Lung microvascular endothelial cell (primary cell): Measurements from ENCODE around the gene CRYBG1. TPM values are rescaled to one million over a fixed set of nuclear protein-coding genes. Genes with fewer than 3 reads are reported as not detected.

ENCODE experiments used
- DNase-seq, 2 donors: peaks; one replicate each; pipeline versions ENCODE4 v3.0.0 to v3.0.0-alpha.2; 2010; ENCODE audit warnings: low read depth in 2 of 2
- total RNA-seq: library from RNA; depleted of rRNA; stranded (reverse); fragments of >200 nt; gene quantifications from 2 replicates; pipeline ENCODE4 v1.2.1, GENCODE V29; 2014

CRYBG1 gene
- total RNA-seq, 1 donor from 2014 or later, result 5.0 TPM

DNA sequence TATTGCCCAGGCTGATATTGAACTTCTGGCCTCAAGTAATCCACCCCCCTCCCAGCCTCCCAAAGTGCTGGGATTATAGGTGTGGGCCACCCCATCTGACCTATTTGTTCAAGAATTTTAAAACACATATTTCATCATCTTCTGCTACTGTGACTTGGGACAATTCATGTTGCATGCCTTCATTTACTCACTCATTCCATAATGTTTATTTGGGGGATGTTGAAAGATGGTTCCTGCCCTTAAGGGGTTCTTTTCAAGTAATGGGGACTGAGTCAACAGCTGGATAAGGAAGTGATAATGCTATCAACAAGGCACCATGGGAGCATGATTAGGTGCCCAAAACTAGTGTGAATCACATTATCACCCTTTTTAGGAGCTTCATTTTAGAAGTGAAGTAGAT lies 62.0 kb downstream of the CRYBG1 start:
- no peak for DNase-seq

DNA sequence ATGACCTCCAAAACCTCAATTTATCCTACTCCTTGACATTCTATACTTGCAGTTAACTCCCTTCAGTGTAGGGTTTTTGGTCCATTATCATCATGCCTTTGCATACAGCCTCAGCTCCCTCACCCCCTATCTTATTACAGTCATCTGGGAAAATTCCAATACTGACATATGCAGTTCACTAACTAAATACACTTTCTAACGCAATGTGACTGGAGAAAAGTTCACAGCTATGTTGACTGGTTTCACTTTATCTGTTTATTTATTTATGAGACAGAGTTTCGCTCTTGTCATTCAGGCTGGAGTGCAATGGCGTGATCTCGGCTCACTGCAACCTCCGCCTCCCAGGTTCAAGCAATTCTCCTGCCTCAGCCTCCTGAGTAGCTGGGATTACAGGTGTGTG lies 64.9 kb downstream of the CRYBG1 start:
- DNase-seq, result no peak

DNA sequence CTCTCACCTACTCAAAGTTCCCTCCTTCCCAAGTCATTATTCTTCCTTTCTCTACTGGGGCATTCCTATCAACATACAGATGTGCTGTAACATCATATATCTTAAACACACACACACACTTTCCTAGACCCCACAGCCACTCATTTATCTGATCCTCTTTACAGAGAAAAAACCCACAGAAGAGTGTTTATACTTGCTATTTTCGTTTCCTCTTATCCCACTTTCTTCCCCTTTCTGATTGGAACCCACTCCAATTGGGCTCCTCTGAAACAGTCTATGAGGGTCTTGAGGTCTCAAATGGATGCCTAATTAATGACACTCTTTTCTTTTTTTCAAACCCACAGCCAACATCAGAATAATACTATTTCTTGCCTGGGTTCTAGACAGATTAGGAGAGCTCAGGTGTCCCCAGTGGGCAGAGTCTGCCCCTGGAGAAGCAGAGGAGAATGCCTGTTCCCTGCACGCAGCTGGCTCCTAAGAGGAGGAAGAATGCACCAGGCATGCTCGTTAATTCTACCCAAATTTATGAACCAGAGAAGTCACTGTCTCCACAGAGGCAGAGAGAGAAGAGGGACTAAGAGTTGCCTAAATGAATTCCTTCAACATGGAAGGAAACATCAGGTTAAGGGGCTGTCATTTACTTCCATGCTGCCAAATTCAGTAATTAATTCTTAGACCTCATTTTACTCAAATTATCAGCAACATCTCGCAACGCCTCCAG lies 65.9 kb downstream of the CRYBG1 start:
- DNase-seq, result no peak

DNA sequence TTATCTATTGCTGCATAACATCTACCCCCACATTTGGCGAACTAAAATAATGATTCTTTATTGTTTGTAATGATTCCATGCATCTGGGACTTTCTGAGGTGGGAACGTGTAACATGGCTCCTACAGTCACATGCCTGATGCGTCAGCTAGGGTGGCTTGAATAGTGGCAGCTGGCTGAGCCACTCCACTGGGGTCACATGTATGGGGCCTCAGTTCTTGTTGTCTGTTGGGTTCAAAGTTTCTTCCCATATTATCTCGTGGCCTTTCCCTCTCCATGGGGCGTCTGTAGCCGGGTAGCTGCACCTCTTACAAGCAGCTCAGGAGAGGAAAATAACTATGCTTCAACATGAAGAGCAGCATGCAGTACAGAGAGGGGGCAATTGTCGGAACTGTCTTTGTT lies 69.9 kb downstream of the CRYBG1 start:
- no peak for DNase-seq

- DNase-seq, result no peak
These were observed 70.9 kb downstream of the CRYBG1 start for GRCh38 chr6:106431405-106431804.

DNA sequence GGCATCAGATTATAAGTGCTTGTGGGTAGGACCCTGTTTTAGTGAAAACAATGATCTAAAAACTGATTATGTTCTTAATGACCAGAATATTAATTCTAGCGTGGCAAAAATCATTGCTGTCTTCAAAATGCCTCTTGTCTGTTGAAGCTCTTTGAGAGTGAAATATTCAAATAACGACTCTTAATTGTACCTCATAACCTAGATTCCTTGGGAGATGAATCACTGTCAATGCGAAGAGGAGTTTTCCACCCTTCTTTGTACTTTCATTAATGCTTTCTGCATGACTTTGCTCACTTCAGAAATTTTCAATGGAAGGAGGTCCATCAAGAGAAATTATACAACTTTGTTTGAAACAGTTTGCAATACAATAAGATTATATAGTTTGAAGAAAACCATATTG lies 71.5 kb downstream of the CRYBG1 start:
- no peak for DNase-seq

- DNase-seq, result no peak
These were observed 74.0 kb downstream of the CRYBG1 start for GRCh38 chr6:106434530-106434929.

DNA sequence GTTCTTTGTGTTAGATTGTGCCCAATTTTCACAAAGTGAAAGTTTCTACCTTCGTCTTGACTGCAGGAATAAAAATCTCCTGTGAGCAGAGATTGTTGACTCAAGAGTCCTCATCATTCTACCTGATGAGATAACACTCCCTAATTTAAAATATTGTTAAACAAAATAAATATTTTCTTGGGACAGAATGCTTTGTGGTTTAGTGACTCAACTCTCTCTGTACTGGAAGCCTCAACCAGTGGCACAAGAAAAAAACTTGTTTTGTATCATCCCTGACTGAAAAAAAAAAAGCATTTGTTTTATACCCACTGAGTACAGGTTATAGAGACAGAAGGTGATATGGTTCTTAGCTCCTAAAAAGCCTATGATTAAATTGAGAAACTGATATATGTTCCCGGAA lies 78.9 kb downstream of the CRYBG1 start:
- DNase-seq, result no peak

GRCh38 chr6:106440546-106440945 lies 80.0 kb downstream of the CRYBG1 start:
- DNase-seq, result no peak

- no peak for DNase-seq
These were observed 81.9 kb downstream of the CRYBG1 start for GRCh38 chr6:106442395-106442794.

- peak; percentile 70 to 77 for DNase-seq
These were observed 84.4 kb downstream of the CRYBG1 start for GRCh38 chr6:106444777-106445507.

GRCh38 chr6:106445508-106445878 lies 85.0 kb downstream of the CRYBG1 start:
- no peak for DNase-seq

DNA sequence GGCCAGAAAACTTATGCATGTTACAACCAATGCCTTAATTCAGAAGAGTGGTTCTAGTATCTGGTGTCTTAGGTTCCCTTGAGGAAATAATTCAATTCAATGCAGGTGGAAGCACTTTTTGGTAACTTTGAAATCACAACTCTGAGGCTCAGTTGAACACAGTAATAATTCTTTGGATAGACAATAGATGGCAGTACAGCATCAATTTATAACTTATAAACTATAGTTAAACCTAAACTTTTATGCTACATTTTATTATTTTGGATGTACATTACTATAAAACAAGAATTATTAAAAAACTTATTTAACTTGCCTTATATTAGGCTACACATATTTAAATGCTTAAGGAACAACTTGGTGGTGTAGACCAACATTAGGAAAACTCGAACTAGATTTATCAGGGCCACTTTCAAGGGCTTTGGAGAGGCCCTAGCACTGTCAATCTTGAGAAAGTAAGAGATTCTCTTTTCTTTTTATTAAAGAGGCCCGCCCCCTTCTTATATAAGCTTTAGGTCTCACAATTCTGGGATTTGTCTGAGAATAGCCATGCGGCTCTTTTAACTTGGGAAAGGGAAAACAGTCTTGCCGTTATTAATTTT lies 85.9 kb downstream of the CRYBG1 start:
- peak; percentile 19 to 25 for DNase-seq

DNA sequence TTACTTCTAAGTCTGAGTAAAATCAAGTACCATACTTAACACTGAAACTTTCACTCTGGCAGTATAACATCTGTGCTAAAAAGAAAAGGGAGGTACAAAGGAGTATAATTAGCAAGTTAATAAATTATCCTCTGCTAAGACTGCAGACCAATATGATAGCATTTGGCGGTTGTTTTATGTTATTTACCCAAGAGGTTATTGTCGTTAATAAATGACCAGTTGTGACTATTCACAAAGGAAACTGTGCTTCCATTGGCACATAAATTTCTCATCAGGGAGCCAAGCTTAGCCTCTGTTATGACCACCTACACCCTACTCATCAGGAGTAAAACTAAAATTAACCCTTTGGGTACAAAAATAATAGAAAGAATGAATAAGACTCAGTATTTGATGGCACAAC lies 86.5 kb downstream of the CRYBG1 start:
- no peak for DNase-seq

- peak in 1 of 2 donors; percentile 21 for DNase-seq
These were observed 87.5 kb downstream of the CRYBG1 start for GRCh38 chr6:106448000-106448426.

- DNase-seq, result no peak
These were observed 90.1 kb downstream of the CRYBG1 start for GRCh38 chr6:106450653-106451052.

DNA sequence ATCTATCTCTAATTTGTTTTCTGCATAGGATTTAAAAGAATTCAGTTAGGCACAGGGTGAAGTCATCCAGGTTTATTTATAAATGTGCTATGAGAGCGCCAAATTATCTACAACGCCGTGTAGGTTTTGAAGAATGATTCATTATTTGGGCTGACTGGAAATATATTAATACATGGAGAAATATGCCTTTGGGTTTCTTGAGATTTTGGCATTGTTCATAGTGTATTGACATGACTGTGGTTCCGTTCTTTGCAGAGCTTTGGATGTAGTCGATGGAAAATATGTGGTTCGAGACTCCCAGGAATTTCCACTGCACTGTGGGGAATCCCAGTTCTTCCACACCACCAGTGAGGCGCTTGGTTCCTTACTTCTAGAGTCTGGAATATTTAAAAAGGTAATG lies 90.9 kb downstream of the CRYBG1 start:
- DNase-seq, result no peak

DNA sequence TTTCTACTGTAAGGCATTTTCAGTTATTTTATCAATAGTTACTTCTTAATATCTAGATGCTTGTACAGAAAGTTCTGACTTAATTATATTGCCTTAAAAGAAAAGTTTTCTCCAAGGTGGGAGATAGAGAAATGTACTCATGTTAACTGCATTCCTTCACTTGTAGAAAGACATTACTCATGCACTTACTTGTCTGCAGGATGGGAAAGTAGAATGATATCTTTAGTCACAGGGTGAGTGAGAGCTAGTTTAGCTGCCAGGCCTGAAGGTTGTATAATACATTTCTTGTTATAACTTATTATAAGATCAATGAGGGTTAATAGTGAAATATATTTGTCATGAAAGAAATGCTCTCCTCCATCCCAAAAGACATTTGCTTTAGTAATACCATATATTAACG lies 92.1 kb downstream of the CRYBG1 start:
- DNase-seq, result no peak

DNA sequence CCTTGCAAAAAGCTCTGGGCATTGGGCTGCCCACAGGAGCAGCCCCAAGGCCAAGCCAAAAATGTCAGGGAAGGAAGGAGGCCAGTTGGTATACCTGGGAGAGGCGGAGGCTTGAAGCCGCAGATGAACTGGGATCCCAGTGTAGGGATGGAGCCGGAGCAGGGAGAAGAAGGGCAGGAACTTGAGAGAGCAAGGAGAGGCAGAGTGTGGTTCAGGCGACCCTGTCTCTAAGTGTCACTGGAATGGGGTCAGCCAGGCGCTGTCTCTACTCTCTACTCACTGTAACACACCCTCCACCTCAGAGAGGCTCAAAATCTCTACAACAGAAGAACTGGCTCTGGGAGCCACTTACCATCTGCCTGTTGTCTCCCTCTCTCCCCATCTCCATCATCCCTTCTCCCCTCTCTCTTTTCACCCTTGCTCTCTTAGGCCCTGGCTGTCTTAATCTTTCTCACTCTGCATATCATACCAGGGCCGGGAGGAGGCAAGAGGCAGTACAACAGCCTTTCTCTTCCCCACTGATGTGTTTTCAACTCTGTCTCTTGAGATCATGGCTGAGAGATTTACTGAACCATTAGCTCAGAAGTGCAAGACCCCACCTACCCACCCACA lies 93.3 kb downstream of the CRYBG1 start:
- no peak for DNase-seq

GRCh38 chr6:106456756-106457155 lies 96.2 kb downstream of the CRYBG1 start:
- no peak for DNase-seq

GRCh38 chr6:106458021-106458986 lies 97.8 kb downstream of the CRYBG1 start:
- no peak for DNase-seq
